HG03460 (cell line): ENCODE data around the gene LGALS3.

Experiments
- ATAC-seq: cut with Tn5 transposase; IDR thresholded peaks from one replicate; pipeline ENCODE4 v1.9.1; 2021; ENCODE audit not compliant: unreplicated experiment

Gene LGALS3

GRCh38 chr14:55129428-55130195 lies 560 bp downstream of the LGALS3 start:
- ATAC-seq: peak; percentile 57

- ATAC-seq: no peak
Observed at GRCh38 chr14:55130196-55130550, 1.1 kb downstream of the LGALS3 start.

- no peak for ATAC-seq
Observed at GRCh38 chr14:55131370-55132137, 2.5 kb downstream of the LGALS3 start.

GRCh38 chr14:55133416-55133815 lies 4.4 kb downstream of the LGALS3 start:
- no peak for ATAC-seq

GRCh38 chr14:55136241-55136640 lies 7.2 kb downstream of the LGALS3 start:
- ATAC-seq: no peak

GRCh38 chr14:55136885-55137786 lies 8.1 kb downstream of the LGALS3 start:
- ATAC-seq: no peak

GRCh38 chr14:55138091-55138490 lies 9.0 kb downstream of the LGALS3 start:
- ATAC-seq: no peak

GRCh38 chr14:55139141-55139540 lies 10.1 kb downstream of the LGALS3 start:
- ATAC-seq: no peak

- ATAC-seq: no peak
Observed at GRCh38 chr14:55139696-55140509, 10.9 kb downstream of the LGALS3 start.

- no peak for ATAC-seq
Observed at GRCh38 chr14:55141825-55142224, 12.8 kb downstream of the LGALS3 start.

- ATAC-seq: no peak
Observed at GRCh38 chr14:55142466-55142865, 13.4 kb downstream of the LGALS3 start.

- no peak for ATAC-seq
Observed at GRCh38 chr14:55146425-55146824, 17.4 kb downstream of the LGALS3 start.

- ATAC-seq: no peak
Observed at GRCh38 chr14:55151601-55152000, 22.5 kb downstream of the LGALS3 start.

GRCh38 chr14:55152052-55152753 lies 23.2 kb downstream of the LGALS3 start:
- no peak for ATAC-seq

GRCh38 chr14:55153951-55154350 lies 24.9 kb downstream of the LGALS3 start:
- ATAC-seq: no peak

- ATAC-seq: no peak
Observed at GRCh38 chr14:55157080-55157479, 28.0 kb downstream of the LGALS3 start.

- ATAC-seq: no peak
Observed at GRCh38 chr14:55158412-55158811, 29.4 kb downstream of the LGALS3 start.

- no peak for ATAC-seq
Observed at GRCh38 chr14:55160989-55161388, 31.9 kb downstream of the LGALS3 start.

GRCh38 chr14:55170526-55170925 lies 41.5 kb downstream of the LGALS3 start:
- no peak for ATAC-seq

GRCh38 chr14:55180006-55180405 lies 51.0 kb downstream of the LGALS3 start:
- no peak for ATAC-seq
